B cell (primary cell): ENCODE data around the gene BRINP3.

Experiments
- EZH2 ChIP-seq: IDR thresholded peaks from 2 replicates; pipeline ENCODE4 v1.6.1; 2012; ENCODE audit warnings: borderline replicate concordance, low read depth, mild to moderate bottlenecking, moderate library complexity, low read length; ENCODE audit not compliant: insufficient read depth, poor library complexity, severe bottlenecking
- TF ChIP-seq, protein P1 (sequence below): fragments of 200-600 bp; IDR thresholded peaks from one replicate; pipeline ENCODE4 v1.8.0; 2022; ENCODE audit warnings: antibody characterized with exemption, mild to moderate bottlenecking

DNA sequence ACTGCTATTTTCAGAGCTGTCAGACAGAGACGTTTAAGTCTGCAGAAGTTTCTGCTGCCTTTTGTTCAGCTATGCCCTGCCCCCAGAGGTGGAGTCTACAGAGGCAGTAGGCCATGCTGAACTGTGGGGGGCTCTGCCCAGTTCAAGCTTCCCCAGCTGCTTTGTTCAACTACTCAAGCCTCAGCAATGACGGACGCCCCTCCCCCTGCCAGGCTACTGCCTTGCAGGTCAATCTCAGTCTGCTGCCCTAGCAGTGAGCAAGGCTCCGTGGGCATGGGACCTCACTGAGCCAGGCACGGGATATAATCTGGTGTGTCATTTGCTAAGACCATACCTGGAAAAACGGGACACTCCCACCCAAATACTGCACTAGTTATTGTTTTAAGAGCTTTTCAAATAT lies 219.7 kb downstream of the BRINP3 start:
- TF ChIP-seq, protein P1, sequence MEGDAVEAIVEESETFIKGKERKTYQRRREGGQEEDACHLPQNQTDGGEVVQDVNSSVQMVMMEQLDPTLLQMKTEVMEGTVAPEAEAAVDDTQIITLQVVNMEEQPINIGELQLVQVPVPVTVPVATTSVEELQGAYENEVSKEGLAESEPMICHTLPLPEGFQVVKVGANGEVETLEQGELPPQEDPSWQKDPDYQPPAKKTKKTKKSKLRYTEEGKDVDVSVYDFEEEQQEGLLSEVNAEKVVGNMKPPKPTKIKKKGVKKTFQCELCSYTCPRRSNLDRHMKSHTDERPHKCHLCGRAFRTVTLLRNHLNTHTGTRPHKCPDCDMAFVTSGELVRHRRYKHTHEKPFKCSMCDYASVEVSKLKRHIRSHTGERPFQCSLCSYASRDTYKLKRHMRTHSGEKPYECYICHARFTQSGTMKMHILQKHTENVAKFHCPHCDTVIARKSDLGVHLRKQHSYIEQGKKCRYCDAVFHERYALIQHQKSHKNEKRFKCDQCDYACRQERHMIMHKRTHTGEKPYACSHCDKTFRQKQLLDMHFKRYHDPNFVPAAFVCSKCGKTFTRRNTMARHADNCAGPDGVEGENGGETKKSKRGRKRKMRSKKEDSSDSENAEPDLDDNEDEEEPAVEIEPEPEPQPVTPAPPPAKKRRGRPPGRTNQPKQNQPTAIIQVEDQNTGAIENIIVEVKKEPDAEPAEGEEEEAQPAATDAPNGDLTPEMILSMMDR: no peak
- TF ChIP-seq EZH2: no peak
